ENCODE data around the gene ETV3. TPM values are rescaled to one million over a fixed set of nuclear protein-coding genes. Genes with fewer than 3 reads are reported as not detected.

The ETV3 gene
- total and polyA plus RNA-seq, 10 of the 15 experiments (the other 5 are each of a cell fraction or from before 2014, with no cell fraction given) = 1.7 to 13.8 (median 7.2) TPM

DNA sequence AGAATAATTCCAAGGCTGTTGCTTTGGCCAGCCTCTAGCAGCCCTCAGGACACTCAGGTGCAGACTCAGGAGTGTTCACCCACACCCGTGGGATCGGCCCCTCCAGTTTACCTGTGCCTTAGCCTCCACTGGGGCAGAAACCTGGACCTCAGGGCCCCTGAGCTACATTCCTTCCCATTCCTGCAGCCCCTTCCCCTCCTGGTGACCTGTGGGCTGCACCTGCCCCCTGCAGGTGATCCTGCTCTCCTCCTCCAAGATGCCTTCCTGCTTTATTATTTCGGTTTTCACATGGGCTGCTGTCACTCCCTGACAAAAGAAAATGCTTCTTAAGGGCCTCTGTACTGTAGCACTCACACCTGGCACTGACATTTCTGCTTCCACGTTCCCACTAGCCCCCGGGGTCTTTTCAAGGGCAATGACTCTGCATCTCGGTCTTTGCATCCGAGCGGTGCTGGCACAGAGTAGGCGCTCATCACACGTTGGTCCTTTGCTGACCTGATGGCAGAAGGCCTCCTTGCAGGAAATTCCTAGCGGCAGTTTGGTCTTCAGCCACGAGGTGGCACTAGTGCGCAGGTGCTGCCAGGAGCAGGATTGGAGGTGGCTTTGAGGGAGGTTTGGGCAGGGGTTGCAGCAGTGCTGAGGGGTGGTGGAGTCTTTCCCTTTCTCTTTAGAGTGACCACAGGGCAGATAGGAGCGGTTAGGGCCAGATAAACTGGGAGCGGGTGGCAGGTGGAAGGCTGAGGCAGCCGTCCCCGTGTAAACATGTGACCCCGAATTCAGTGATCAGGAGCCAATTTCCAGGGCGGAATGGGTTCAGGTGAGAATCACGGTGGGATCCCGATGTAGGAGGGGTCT, 25.3 kb upstream of the ETV3 start (continued):
- TF ChIP-seq RELB (IDR thresholded peaks at IDR 0.05; ENCODE audit: low read depth) (no peak), BHLHE40 (IDR thresholded peaks at IDR 0.05; ENCODE audit: borderline replicate concordance in 1 of 2, low read depth in 2 of 2, low read length in 1 of 2) (peak in 1 of 2 experiments; percentile 73; a peak in 2 of 4 replicates), ZBED1 (IDR thresholded peaks at IDR 0.05; ENCODE audit: borderline replicate concordance) (no peak), SRF (IDR thresholded peaks at IDR 0.05; ENCODE audit: low read depth in 2 of 2, low read length in 2 of 2) (no peak), HDGF (IDR thresholded peaks at IDR 0.05) (peak; percentile 33; the same call in 1 of the 2 replicates), RBBP5 (conservative IDR thresholded peaks at IDR 0.05) (no peak), YY1 (IDR thresholded peaks at IDR 0.05; ENCODE audit: low read depth, low read length) (0 out of 2 replicates have a peak, but pooled peaks have one; percentile 27), HDAC2 (IDR thresholded peaks at IDR 0.05) (no peak), CHD4 (IDR thresholded peaks at IDR 0.05) (no peak), BACH1 (IDR thresholded peaks at IDR 0.05; ENCODE audit: borderline replicate concordance) (no peak), MEF2A (IDR thresholded peaks at IDR 0.05; ENCODE audit: insufficient read depth, low read depth, low read length) (no peak), WRNIP1 (IDR thresholded peaks at IDR 0.05; ENCODE audit: borderline replicate concordance, low read depth, low read length) (no peak), MTA2 (IDR thresholded peaks at IDR 0.05; ENCODE audit: low read depth) (no peak; the same call in 1 of the 2 replicates), ZZZ3 (IDR thresholded peaks at IDR 0.05; ENCODE audit: control insufficient read depth, insufficient read length, low read depth) (no peak), ZBTB33 (IDR thresholded peaks at IDR 0.05) (no peak), GABPA (IDR thresholded peaks at IDR 0.05; ENCODE audit: low read depth) (no peak), PKNOX1 (IDR thresholded peaks at IDR 0.05) (no peak), CBX5 (IDR thresholded peaks at IDR 0.05; ENCODE audit: low read depth) (no peak), FOS (IDR thresholded peaks at IDR 0.05; ENCODE audit: borderline replicate concordance, extremely low read depth, insufficient read length) (no peak), NFYA (IDR thresholded peaks at IDR 0.05; ENCODE audit: borderline replicate concordance, low read depth, low read length) (no peak)
- TF ChIP-seq, protein P1, sequence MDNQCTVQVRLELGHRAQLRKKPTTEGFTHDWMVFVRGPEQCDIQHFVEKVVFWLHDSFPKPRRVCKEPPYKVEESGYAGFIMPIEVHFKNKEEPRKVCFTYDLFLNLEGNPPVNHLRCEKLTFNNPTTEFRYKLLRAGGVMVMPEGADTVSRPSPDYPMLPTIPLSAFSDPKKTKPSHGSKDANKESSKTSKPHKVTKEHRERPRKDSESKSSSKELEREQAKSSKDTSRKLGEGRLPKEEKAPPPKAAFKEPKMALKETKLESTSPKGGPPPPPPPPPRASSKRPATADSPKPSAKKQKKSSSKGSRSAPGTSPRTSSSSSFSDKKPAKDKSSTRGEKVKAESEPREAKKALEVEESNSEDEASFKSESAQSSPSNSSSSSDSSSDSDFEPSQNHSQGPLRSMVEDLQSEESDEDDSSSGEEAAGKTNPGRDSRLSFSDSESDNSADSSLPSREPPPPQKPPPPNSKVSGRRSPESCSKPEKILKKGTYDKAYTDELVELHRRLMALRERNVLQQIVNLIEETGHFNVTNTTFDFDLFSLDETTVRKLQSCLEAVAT (IDR thresholded peaks at IDR 0.05) = no peak
- TF ChIP-seq, protein P2, sequence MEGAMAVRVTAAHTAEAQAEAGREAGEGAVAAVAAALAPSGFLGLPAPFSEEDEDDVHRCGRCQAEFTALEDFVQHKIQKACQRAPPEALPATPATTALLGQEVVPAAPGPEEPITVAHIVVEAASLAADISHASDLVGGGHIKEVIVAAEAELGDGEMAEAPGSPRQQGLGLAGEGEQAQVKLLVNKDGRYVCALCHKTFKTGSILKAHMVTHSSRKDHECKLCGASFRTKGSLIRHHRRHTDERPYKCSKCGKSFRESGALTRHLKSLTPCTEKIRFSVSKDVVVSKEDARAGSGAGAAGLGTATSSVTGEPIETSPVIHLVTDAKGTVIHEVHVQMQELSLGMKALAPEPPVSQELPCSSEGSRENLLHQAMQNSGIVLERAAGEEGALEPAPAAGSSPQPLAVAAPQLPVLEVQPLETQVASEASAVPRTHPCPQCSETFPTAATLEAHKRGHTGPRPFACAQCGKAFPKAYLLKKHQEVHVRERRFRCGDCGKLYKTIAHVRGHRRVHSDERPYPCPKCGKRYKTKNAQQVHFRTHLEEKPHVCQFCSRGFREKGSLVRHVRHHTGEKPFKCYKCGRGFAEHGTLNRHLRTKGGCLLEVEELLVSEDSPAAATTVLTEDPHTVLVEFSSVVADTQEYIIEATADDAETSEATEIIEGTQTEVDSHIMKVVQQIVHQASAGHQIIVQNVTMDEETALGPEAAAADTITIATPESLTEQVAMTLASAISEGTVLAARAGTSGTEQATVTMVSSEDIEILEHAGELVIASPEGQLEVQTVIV (IDR thresholded peaks at IDR 0.05; ENCODE audit: borderline replicate concordance, partially characterized antibody) = no peak

Data from GM12878 (cell line).